ENCODE data around the gene MISP. TPM values are rescaled to one million over a fixed set of nuclear protein-coding genes. Genes with fewer than 3 reads are reported as not detected.
A peak's percentile ranks its signal among the peaks of the same experiment; 100 is the strongest.

The MISP gene
- total and polyA plus RNA-seq, 2 of the 13 experiments (the other 11 are each of a cell fraction or from before 2014, with no cell fraction given) = 0.67 to 1.3 TPM

- peak; percentile 66; the same call in 1 of the 2 replicates for TF ChIP-seq PRDM10 (CRISPR knock-in tag; IDR thresholded peaks at IDR 0.05; ENCODE audit: low read depth)
- peak; percentile 99 for TF ChIP-seq MYC (CRISPR knock-in tag; IDR thresholded peaks at IDR 0.05; ENCODE audit: borderline replicate concordance)
- no peak; the same call in 1 of the 2 replicates for TF ChIP-seq HNF1B (CRISPR knock-in tag; IDR thresholded peaks at IDR 0.05)
- peak; percentile 88 for TF ChIP-seq ZNF335 (CRISPR knock-in tag; IDR thresholded peaks at IDR 0.05)
- peak; percentile 48; the same call in 1 of the 2 replicates for TF ChIP-seq GABPA (IDR thresholded peaks at IDR 0.05; ENCODE audit: low read depth, low read length)
- peak; percentile 86 for TF ChIP-seq GABPA (CRISPR knock-in tag; IDR thresholded peaks at IDR 0.05; ENCODE audit: low read depth)
- TF ChIP-seq HOXA9 (CRISPR knock-in tag; IDR thresholded peaks at IDR 0.05; ENCODE audit: borderline replicate concordance) = no peak
- no peak for TF ChIP-seq CBX1 (IDR thresholded peaks at IDR 0.05; ENCODE audit: low read depth)
- no peak for TF ChIP-seq JUND (CRISPR knock-in tag; IDR thresholded peaks at IDR 0.05)
- no peak for TF ChIP-seq NCOA1 (CRISPR knock-in tag; IDR thresholded peaks at IDR 0.05)
- TF ChIP-seq TBL1XR1 (IDR thresholded peaks at IDR 0.05; ENCODE audit: borderline replicate concordance, low read length, partially characterized antibody) = no peak
- peak; percentile 54; the same call in 1 of the 2 replicates for TF ChIP-seq ZNF451 (CRISPR knock-in tag; IDR thresholded peaks at IDR 0.05)
- no peak for TF ChIP-seq ZNF17 (CRISPR knock-in tag; IDR thresholded peaks at IDR 0.05)
- TF ChIP-seq ATF5 (CRISPR knock-in tag; IDR thresholded peaks at IDR 0.05; ENCODE audit: low read depth) = no peak
- TF ChIP-seq ZNF563 (CRISPR knock-in tag; IDR thresholded peaks at IDR 0.05) = peak; percentile 36; the same call in 1 of the 2 replicates
- peak; percentile 86; the same call in 1 of the 2 replicates for TF ChIP-seq REPIN1 (CRISPR knock-in tag; IDR thresholded peaks at IDR 0.05; ENCODE audit: borderline replicate concordance, low read depth)
- peak; percentile 81 for TF ChIP-seq GMEB2 (CRISPR knock-in tag; IDR thresholded peaks at IDR 0.05; ENCODE audit: low read depth)
- TF ChIP-seq SRSF1 (optimal IDR thresholded peaks at IDR 0.05; ENCODE audit: low read depth, low read length) = peak; percentile 76
- peak; percentile 84 for TF ChIP-seq MED8 (CRISPR knock-in tag; IDR thresholded peaks at IDR 0.05; ENCODE audit: insufficient replicate concordance)
- TF ChIP-seq NFKB2 (CRISPR knock-in tag; IDR thresholded peaks at IDR 0.05; ENCODE audit: borderline replicate concordance) = peak; percentile 75; the same call in 1 of the 2 replicates
- 0 out of 2 replicates have a peak, but pooled peaks have one; percentile 73 for TF ChIP-seq EED (CRISPR knock-in tag; IDR thresholded peaks at IDR 0.05)
- TF ChIP-seq GLI4 (CRISPR knock-in tag; IDR thresholded peaks at IDR 0.05; ENCODE audit: borderline replicate concordance) = no peak
Observed at GRCh38 chr19:796692-797527, 46.0 kb downstream of the MISP start, which contains the start of gene PTBP1 (continued).

Measured in HepG2 (cell line).